ENCODE data around the gene TTLL11. TPM values are rescaled to one million over a fixed set of nuclear protein-coding genes. Genes with fewer than 3 reads are reported as not detected.

TTLL11 gene
- total RNA-seq, 4 donors from 2014 or later = 3.0 to 9.9 (median 7.4) TPM

DNA sequence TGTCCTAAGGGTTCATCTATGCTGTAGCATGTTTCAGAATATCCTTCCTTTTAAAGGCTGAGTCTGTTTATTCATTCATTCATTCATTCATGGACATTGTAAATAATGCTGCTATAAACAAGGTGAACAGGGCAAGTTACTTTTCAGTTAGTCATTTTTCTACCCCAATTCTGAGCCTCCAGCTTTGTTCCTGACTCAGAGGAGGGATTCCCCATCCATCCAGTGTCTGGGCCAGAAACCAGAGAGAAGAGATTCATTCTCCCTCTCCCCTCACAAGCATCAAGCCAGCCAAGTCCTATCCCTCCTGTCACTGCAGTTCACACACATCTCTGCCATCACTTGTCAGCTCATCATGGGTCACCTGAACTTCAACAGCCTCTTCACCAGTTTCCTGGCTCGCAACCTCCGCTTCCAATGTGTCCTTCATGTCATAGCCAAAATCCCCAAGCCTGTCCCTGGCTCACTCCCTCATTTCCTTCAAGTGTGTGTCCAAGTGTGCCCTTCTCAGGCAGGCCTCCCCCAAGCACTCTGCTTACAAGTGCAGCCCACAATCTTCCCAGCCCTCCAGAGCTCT, 203.0 kb downstream of the TTLL11 start:
- no peaks in the 10 kb centered on the region for H3K9me3 ChIP-seq
- no peaks in the 10 kb centered on the region for H3K36me3 ChIP-seq
- no peak for TF ChIP-seq POLR2A (IDR thresholded peaks at IDR 0.05)
- TF ChIP-seq, protein P1, sequence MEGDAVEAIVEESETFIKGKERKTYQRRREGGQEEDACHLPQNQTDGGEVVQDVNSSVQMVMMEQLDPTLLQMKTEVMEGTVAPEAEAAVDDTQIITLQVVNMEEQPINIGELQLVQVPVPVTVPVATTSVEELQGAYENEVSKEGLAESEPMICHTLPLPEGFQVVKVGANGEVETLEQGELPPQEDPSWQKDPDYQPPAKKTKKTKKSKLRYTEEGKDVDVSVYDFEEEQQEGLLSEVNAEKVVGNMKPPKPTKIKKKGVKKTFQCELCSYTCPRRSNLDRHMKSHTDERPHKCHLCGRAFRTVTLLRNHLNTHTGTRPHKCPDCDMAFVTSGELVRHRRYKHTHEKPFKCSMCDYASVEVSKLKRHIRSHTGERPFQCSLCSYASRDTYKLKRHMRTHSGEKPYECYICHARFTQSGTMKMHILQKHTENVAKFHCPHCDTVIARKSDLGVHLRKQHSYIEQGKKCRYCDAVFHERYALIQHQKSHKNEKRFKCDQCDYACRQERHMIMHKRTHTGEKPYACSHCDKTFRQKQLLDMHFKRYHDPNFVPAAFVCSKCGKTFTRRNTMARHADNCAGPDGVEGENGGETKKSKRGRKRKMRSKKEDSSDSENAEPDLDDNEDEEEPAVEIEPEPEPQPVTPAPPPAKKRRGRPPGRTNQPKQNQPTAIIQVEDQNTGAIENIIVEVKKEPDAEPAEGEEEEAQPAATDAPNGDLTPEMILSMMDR (IDR thresholded peaks at IDR 0.05) = no peak
- no peak overlapping the region for H3K27ac ChIP-seq
- H3K27me3 ChIP-seq = no peaks in the 10 kb centered on the region
- DNase-seq = no peak
- peaks cover 0 to 13% (median 0%) of the 10 kb centered on the region in 4 donors for H3K4me1 ChIP-seq
- no peak overlapping the region for H3K4me3 ChIP-seq

DNA sequence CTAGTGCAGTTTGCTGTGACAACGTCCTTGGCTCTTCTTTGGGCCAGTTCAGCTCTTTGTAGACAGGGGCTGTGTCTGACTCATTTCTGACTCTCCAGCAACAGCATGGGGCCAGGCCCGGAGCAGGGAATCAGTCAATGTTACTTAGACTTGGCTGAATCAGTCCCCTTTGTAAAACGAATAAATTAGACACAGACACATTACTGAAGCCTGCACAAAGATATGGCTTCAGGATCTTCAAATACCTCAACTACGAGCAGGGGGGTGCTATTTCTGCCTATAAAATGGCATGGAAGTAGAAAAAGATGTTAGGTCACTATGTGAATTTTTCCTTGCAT, 204.7 kb downstream of the TTLL11 start:
- Histone ChIP-seq H3K9me3 (no peaks in the 10 kb centered on the region), H3K27ac (no peak overlapping the region), H3K36me3 (no peaks in the 10 kb centered on the region), H3K27me3 (no peaks in the 10 kb centered on the region), H3K4me3 (no peak overlapping the region), H3K4me1 (peaks cover 0 to 13% (median 0%) of the 10 kb centered on the region in 4 donors)
- DNase-seq = no peak
- no peak for TF ChIP-seq POLR2A (IDR thresholded peaks at IDR 0.05)
- TF ChIP-seq, protein P1 (IDR thresholded peaks at IDR 0.05) = no peak

DNA sequence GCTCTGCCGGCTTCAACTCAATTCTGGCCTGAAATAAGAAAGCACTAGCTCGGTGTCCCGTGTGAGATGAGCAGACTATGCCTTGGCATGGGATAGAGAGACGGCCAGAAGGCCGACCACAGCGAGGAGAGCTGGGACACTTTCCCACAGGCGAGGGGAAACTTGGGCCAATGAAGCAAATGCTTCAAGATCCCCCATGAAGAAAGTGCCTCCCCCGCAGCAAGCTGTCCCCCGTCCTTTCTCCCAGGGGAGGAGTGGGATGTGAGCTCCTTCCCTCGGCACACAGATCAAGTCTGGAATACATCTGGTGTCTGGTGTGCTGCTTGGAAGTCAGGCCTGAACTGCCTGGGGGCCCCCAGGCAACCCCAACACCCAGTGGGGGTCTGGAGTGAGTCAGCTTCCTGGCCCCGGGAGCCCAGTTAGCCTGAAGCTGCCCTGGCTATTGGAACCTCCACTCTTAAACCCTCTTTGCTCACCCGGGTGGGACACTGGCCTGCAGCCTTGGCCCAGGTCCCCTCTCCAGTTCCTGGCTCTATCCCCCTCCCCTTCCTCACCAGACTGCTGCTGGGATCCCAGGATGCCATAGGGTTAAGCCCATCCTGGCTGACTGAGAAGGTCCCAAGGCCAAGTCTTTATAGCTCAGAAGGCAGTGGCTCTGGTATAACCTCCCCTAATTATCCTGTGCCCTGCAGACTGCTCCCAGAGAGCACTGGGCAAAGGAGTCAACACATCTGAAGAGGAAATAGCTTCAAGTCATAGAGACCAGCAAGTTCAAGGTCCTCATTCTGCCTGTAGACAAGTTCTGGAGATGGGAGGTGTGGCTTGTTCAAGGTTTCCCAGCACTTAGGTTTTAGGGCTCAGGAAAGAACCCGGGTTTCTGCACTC, 205.3 kb downstream of the TTLL11 start:
- no peak overlapping the region for H3K27ac ChIP-seq

DNA sequence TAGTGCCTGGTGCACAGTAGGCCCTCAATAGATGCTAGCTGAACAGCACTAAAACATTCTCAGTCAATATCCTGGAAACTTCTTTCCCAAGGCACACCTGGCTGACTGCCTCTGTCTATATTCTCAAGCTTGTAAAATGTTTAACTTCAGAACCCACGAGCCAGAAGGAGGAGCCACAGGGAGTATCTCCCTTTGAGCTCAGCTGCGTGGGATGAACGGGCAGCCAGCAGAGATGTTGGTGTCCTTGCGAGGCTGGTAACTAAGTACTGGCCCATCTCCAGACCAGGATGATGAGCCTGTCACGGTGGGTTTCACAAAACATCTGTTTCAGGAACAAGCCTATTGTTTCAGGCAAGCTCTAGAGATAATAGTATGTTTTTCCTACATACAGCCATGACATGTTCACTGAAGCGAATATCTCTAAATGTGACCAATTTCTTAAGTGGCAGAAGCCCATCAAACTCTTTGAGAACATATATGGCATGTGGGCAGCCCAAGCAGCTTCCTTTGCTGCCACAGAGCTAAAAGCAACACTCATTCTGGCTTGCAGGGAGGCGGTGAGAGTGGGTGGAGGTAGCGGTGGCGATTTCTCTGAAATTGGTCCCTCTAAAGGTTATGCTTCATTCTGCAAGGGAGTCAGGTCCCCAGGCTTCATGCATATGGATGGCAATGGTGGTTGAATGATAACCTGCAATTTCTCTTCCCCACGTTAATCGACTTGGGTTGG, 206.2 kb downstream of the TTLL11 start:
- no peak for TF ChIP-seq POLR2A (IDR thresholded peaks at IDR 0.05)
- Histone ChIP-seq H3K27ac (no peak overlapping the region), H3K36me3 (no peaks in the 10 kb centered on the region), H3K27me3 (no peaks in the 10 kb centered on the region), H3K4me3 (no peak overlapping the region), H3K9me3 (no peaks in the 10 kb centered on the region), H3K4me1 (peaks cover 0 to 13% (median 0%) of the 10 kb centered on the region in 4 donors)
- no peak for DNase-seq

More for the DNA sequence above, 205.3 kb downstream of the TTLL11 start:
- H3K36me3 ChIP-seq = no peaks in the 10 kb centered on the region
- H3K27me3 ChIP-seq = no peaks in the 10 kb centered on the region
- DNase-seq = no peak
- H3K4me3 ChIP-seq = no peak overlapping the region
- H3K4me1 ChIP-seq = peaks cover 0 to 13% (median 0%) of the 10 kb centered on the region in 4 donors
- TF ChIP-seq, protein P1 (IDR thresholded peaks at IDR 0.05) = no peak
- TF ChIP-seq POLR2A (IDR thresholded peaks at IDR 0.05) = no peak
- H3K9me3 ChIP-seq = no peaks in the 10 kb centered on the region

DNA sequence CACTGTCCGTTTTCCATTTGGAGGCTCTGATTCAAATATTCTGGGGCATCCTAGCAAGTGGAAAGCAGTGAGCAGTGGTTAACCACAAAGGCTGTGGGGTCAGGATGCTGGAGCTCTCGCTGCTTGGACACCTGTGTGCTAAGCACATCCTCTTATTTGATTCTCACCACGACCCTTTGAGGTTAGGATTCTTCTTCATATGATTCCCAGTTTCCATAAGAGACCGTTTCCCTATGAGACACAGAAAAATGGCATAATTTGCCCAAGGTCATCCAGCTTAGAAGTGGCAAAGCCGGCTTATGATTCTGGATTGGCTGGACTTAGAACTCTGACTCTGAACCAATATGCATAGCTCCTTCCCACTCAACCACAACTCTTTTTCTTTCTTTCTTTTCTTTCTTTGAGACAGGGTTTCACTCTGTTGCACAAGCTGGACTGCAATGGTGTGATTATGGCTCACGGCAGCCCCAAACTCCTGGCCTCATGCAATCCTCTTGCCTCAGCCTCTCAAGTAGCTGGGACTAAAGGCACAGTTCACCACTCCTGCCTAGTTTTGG, 207.7 kb downstream of the TTLL11 start:
- no peak overlapping the region for H3K27ac ChIP-seq
- peaks cover 0 to 13% (median 0%) of the 10 kb centered on the region in 4 donors for H3K4me1 ChIP-seq
- H3K27me3 ChIP-seq = no peaks in the 10 kb centered on the region
- no peaks in the 10 kb centered on the region for H3K36me3 ChIP-seq
- H3K9me3 ChIP-seq = no peaks in the 10 kb centered on the region
- TF ChIP-seq, protein P1 (IDR thresholded peaks at IDR 0.05) = no peak
- TF ChIP-seq POLR2A (IDR thresholded peaks at IDR 0.05) = no peak
- no peak for DNase-seq
- no peak overlapping the region for H3K4me3 ChIP-seq

Measured in Peyer's patch (tissue), 4 donors.